H1 (cell line): ENCODE measurements around the gene CAST. TPM values are rescaled to one million over a fixed set of nuclear protein-coding genes. Genes with fewer than 3 reads are reported as not detected.
A peak's percentile ranks its signal among the peaks of the same experiment; 100 is the strongest.

Experiments
- CTCF ChIA-PET: fragments of 300-600 bp; sonication (Branson Sonifier 250); formaldehyde crosslinking; loops from one replicate; lab custom pipeline; 2021; ENCODE audit not compliant: partially characterized antibody; lab: Charles Lee
- POLR2A ChIA-PET: fragments of 300-600 bp; sonication (Branson Sonifier 250); formaldehyde crosslinking; loops from one replicate; lab custom pipeline; 2021; ENCODE audit warnings: inconsistent platforms; ENCODE audit not compliant: partially characterized antibody; lab: Charles Lee
- DNase-seq, 2 experiments: peaks; one replicate each; pipeline versions ENCODE4 v3.0.0 to v3.0.0-alpha.2; 2010 to 2022; ENCODE audit warnings: low spot score in 2 of 2, low read depth in 1 of 2, mixed read lengths in 1 of 2
- FAIRE-seq: peaks from 2 replicates; lab custom pipeline; 2011; peaks lifted over from hg19 to GRCh38; lab: Jason Lieb, UNC
- H2AFZ ChIP-seq: 2 replicates; pipeline ENCODE4 v1.8.1; 2012; ENCODE audit warnings: low read length, inconsistent platforms
- H2AK5ac ChIP-seq: 2 replicates; pipeline ENCODE4 v1.6.1; 2013; ENCODE audit warnings: low read depth, low read length
- H2BK120ac ChIP-seq: replicated peaks from 2 replicates; pipeline ENCODE3; 2013; ENCODE audit warnings: low read depth, low read length, inconsistent platforms
- H2BK12ac ChIP-seq: 2 replicates; pipeline ENCODE4 v1.6.1; 2013; ENCODE audit warnings: low read depth, low read length
- H2BK15ac ChIP-seq: 2 replicates; pipeline ENCODE4 v1.6.1; 2013; ENCODE audit warnings: low read length
- H2BK20ac ChIP-seq: 2 replicates; pipeline ENCODE4 v1.6.1; 2013; ENCODE audit warnings: low read length
- H2BK5ac ChIP-seq: 2 replicates; pipeline ENCODE4 v1.6.1; 2013; ENCODE audit warnings: low read depth, low read length
- H3K14ac ChIP-seq: 2 replicates; pipeline ENCODE4 v1.6.1; 2013; ENCODE audit warnings: inconsistent platforms; ENCODE audit not compliant: insufficient read length
- H3K18ac ChIP-seq: 2 replicates; pipeline ENCODE4 v1.6.1; 2013; ENCODE audit warnings: low read length; ENCODE audit errors: extremely low read depth
- H3K23ac ChIP-seq: 2 replicates; pipeline ENCODE4 v1.6.1; 2013; ENCODE audit warnings: inconsistent platforms; ENCODE audit not compliant: insufficient read length
- H3K23me2 ChIP-seq: 2 replicates; pipeline ENCODE4 v1.6.1; 2013; ENCODE audit warnings: low read depth, low read length
- H3K27ac ChIP-seq: 2 replicates; pipeline ENCODE4 v1.6.1; 2011; ENCODE audit warnings: low read depth, low read length, inconsistent platforms
- H3K27me3 ChIP-seq, 4 experiments: replicated peaks in 1 of 4; 1 replicate in 1 of 4; 2 replicates in 3 of 4; pipeline versions ENCODE4 v1.6.1 to v1.8.1; 2011 to 2013; ENCODE audit warnings: low read length in 3 of 4, mild to moderate bottlenecking in 3 of 4, inconsistent platforms in 2 of 4, mixed read lengths in 2 of 4, moderate library complexity in 1 of 4; ENCODE audit not compliant: control insufficient read depth in 3 of 4, insufficient read depth in 3 of 4; ENCODE audit errors: extremely low read depth in 1 of 4
- H3K36me3 ChIP-seq, 4 experiments: 2 replicates each; pipeline versions ENCODE4 v1.6.1 to v1.8.1; 2011 to 2013; ENCODE audit warnings: mild to moderate bottlenecking in 4 of 4, low read length in 3 of 4, moderate library complexity in 2 of 4, control low read depth in 1 of 4, inconsistent platforms in 1 of 4; ENCODE audit not compliant: insufficient read depth in 4 of 4, control insufficient read depth in 2 of 4
- H3K4ac ChIP-seq: replicated peaks from 2 replicates; pipeline ENCODE3; 2013; ENCODE audit warnings: low read length, low read depth, mixed read lengths, inconsistent platforms; ENCODE audit not compliant: insufficient read length
- H3K4me1 ChIP-seq, 4 experiments: replicated peaks in 1 of 4; 1 replicate in 1 of 4; 2 replicates in 3 of 4; pipeline versions ENCODE4 v1.6.1 to v1.8.1; 2011 to 2013; ENCODE audit warnings: low read length in 3 of 4, inconsistent platforms in 2 of 4, mixed read lengths in 1 of 4; ENCODE audit not compliant: insufficient read depth in 4 of 4, control insufficient read depth in 3 of 4
- H3K4me2 ChIP-seq, 2 experiments: 2 replicates each; pipeline versions ENCODE4 v1.6.1 to v1.8.1; 2011 to 2013; ENCODE audit warnings: low read depth in 2 of 2, low read length in 2 of 2, control low read depth in 1 of 2, inconsistent platforms in 1 of 2, mild to moderate bottlenecking in 1 of 2; ENCODE audit not compliant: insufficient read depth in 1 of 2
- H3K4me3 ChIP-seq, 4 experiments: fragments of 200-600, 300-600 bp in 1 of 4; sonication (generic), shearing (Covaris generic), sonication (Bioruptor Twin) in 1 of 4; 2 replicates each; pipeline versions ENCODE4 v1.5.1 to v1.8.1; 2011 to 2016; ENCODE audit warnings: low read length in 4 of 4, low read depth in 3 of 4, control low read depth in 2 of 4, inconsistent platforms in 2 of 4, mild to moderate bottlenecking in 2 of 4, mixed read lengths in 1 of 4, moderate library complexity in 1 of 4; ENCODE audit not compliant: insufficient read depth in 2 of 4; ENCODE audit errors: extremely low read depth in 1 of 4
- H3K56ac ChIP-seq: replicated peaks from 2 replicates; pipeline ENCODE3; 2013; ENCODE audit warnings: low read depth, mild to moderate bottlenecking, mixed read lengths, low read length, inconsistent platforms; ENCODE audit not compliant: insufficient read length
- H3K79me1 ChIP-seq: 2 replicates; pipeline ENCODE4 v1.6.1; 2013; ENCODE audit warnings: low read depth, low read length, control low read depth
- H3K79me2 ChIP-seq, 2 experiments: 2 replicates each; pipeline versions ENCODE4 v1.6.1 to v1.8.1; 2012 to 2013; ENCODE audit warnings: low read length in 2 of 2, mild to moderate bottlenecking in 2 of 2, inconsistent platforms in 1 of 2; ENCODE audit not compliant: insufficient read depth in 2 of 2, control insufficient read depth in 1 of 2
- H3K9ac ChIP-seq, 4 experiments: replicated peaks in 1 of 4; 1 replicate in 1 of 4; 2 replicates in 3 of 4; pipeline versions ENCODE4 v1.6.1 to v1.8.1; 2011 to 2013; ENCODE audit warnings: low read depth in 3 of 4, low read length in 3 of 4, control low read depth in 2 of 4, mild to moderate bottlenecking in 2 of 4, moderate library complexity in 2 of 4, inconsistent platforms in 1 of 4; ENCODE audit errors: extremely low read depth in 1 of 4
- H3K9me3 ChIP-seq, 2 experiments: 2 replicates each; pipeline versions ENCODE4 v1.6.1 to v1.8.1; 2012 to 2013; ENCODE audit warnings: mild to moderate bottlenecking in 2 of 2, moderate library complexity in 2 of 2, control low read depth in 1 of 2, inconsistent platforms in 1 of 2, low read depth in 1 of 2, low read length in 1 of 2, mixed read lengths in 1 of 2; ENCODE audit not compliant: insufficient read depth in 2 of 2
- H4K20me1 ChIP-seq, 2 experiments: replicated peaks in 1 of 2; 2 replicates each; pipeline versions ENCODE3 to v1.8.1; 2011 to 2013; ENCODE audit warnings: inconsistent platforms in 2 of 2, low read length in 2 of 2, mild to moderate bottlenecking in 1 of 2; ENCODE audit not compliant: insufficient read depth in 2 of 2, control insufficient read depth in 1 of 2
- H4K5ac ChIP-seq: 2 replicates; pipeline ENCODE4 v1.6.1; 2013; ENCODE audit warnings: low read length, low read depth, mixed read lengths, inconsistent platforms; ENCODE audit not compliant: insufficient read length
- H4K8ac ChIP-seq: 2 replicates; pipeline ENCODE4 v1.8.0; 2013; ENCODE audit warnings: mild to moderate bottlenecking, moderate library complexity, low read length, inconsistent platforms; ENCODE audit not compliant: insufficient read depth; ENCODE audit errors: extremely low read depth
- H4K91ac ChIP-seq: replicated peaks from 2 replicates; pipeline ENCODE3; 2013; ENCODE audit warnings: low read length, mixed read lengths, inconsistent platforms; ENCODE audit not compliant: insufficient read length
- BRCA1 ChIP-seq: IDR thresholded peaks from 2 replicates; pipeline ENCODE4 v1.6.1; 2012; ENCODE audit warnings: low read depth, low read length, improper control_type of control experiment
- HDAC6 ChIP-seq: IDR thresholded peaks from one replicate; pipeline ENCODE4 v1.7.1; 2012; ENCODE audit warnings: low read depth, mild to moderate bottlenecking, inconsistent platforms, low read length, moderate library complexity
- NANOG ChIP-seq: IDR thresholded peaks from 2 replicates; pipeline ENCODE4 v1.6.1; 2011; ENCODE audit warnings: low read length, low read depth, mild to moderate bottlenecking, inconsistent platforms; ENCODE audit not compliant: insufficient read depth, poor library complexity, severe bottlenecking
- NRF1 ChIP-seq: IDR thresholded peaks from 2 replicates; pipeline ENCODE4 v1.6.1; 2011; ENCODE audit warnings: mild to moderate bottlenecking, low read depth, low read length, improper control_type of control experiment
- RXRA ChIP-seq: IDR thresholded peaks from 2 replicates; pipeline ENCODE4 v1.6.1; 2011; ENCODE audit warnings: low read depth, mild to moderate bottlenecking, low read length, moderate library complexity; ENCODE audit not compliant: insufficient read depth
- SP1 ChIP-seq: IDR thresholded peaks from 2 replicates; pipeline ENCODE4 v1.6.1; 2011; ENCODE audit warnings: low read depth, low read length
- SP2 ChIP-seq: IDR thresholded peaks from 2 replicates; pipeline ENCODE4 v1.6.1; 2012; ENCODE audit warnings: mild to moderate bottlenecking, low read length, inconsistent platforms
- SP4 ChIP-seq: IDR thresholded peaks from 2 replicates; pipeline ENCODE4 v1.6.1; 2012; ENCODE audit warnings: low read length, inconsistent platforms
- SRF ChIP-seq: IDR thresholded peaks from 2 replicates; pipeline ENCODE4 v1.6.1; 2011; ENCODE audit warnings: mild to moderate bottlenecking, low read depth, low read length, moderate library complexity
- USF2 ChIP-seq: IDR thresholded peaks from 2 replicates; pipeline ENCODE4 v1.6.1; 2011; ENCODE audit warnings: low read length, improper control_type of control experiment
- ZNF274 ChIP-seq: IDR thresholded peaks from 2 replicates; pipeline ENCODE4 v1.7.0; 2012; ENCODE audit warnings: low read length, borderline replicate concordance; ENCODE audit errors: extremely low read depth
- WGBS, 2 experiments: shearing (Covaris generic) in 1 of 2; methylation state at CpG; one replicate each; pipeline versions ENCODE4 v1.1.6 to v1.1.7; 2013 to 2015; ENCODE audit warnings: low lambda C conversion rate in 2 of 2, mixed read lengths in 2 of 2, inconsistent platforms in 1 of 2, low coverage in 1 of 2, missing lambda C conversion rate in 1 of 2; ENCODE audit not compliant: insufficient replicate concordance in 2 of 2, insufficient coverage in 1 of 2, insufficient read length in 1 of 2; ENCODE audit errors: extremely low coverage in 1 of 2, missing lambda C conversion rate in 1 of 2; 5-methylcytosine and 5-hydroxymethylcytosine counted together
- polyA plus RNA-seq, 7 experiments: library from polyadenylated mRNA; depleted of rRNA in 3 of 7; stranded (reverse) in 5 of 7; unstranded in 2 of 7; fragments of >200 nt in 5 of 7; fragments of 200-250 nt in 2 of 7; gene quantifications; 1 replicate in 5 of 7; 2 replicates in 1 of 7; 4 replicates in 1 of 7; pipeline versions ENCODE4 v1.2.1 to v1.2.3, GENCODE V29; 2011 to 2013; ENCODE audit warnings: missing spikeins in 2 of 7, mixed read lengths in 2 of 7
- total RNA-seq: library from RNA; stranded (reverse); fragmentation: NEBNext Ultra II Directional; extraction: Animal tissue kit (Norgen Biotek cat#: 25700); gene quantifications from 2 replicates; pipeline ENCODE4 v1.2.1, GENCODE V29; 2021

Gene CAST
- total and polyA plus RNA-seq, 2 of the 8 experiments (the other 6 are each of a cell fraction or from before 2014, with no cell fraction given) = 9.0 to 48.2 TPM

- Histone ChIP-seq H3K36me3 (no peaks in the 10 kb centered on the region), H3K56ac (no peak overlapping the region), H3K23ac (no peak overlapping the region), H2BK5ac (no peak overlapping the region), H2AFZ (peak overlapping the region; percentile 82; the same call in 1 of the 2 replicates), H4K20me1 (no peaks in the 10 kb centered on the region), H2BK120ac (no peak overlapping the region), H3K4me1 (peaks cover 0 to 5% (median 2%) of the 10 kb centered on the region in 4 experiments; a peak in 3 of 7 replicates), H3K79me2 (no peaks in the 10 kb centered on the region), H3K4ac (no peak overlapping the region), H2BK12ac (no peak overlapping the region), H3K18ac (no peak overlapping the region), H2AK5ac (no peak overlapping the region), H3K4me3 (peak overlapping the region in 2 of 4 experiments; percentile 72 to 94; a peak in 3 of 8 replicates), H4K91ac (no peak overlapping the region), H3K79me1 (no peaks in the 10 kb centered on the region), H4K8ac (no peak overlapping the region), H3K9me3 (no peaks in the 10 kb centered on the region), H2BK15ac (no peak overlapping the region), H2BK20ac (no peak overlapping the region), H3K14ac (no peak overlapping the region), H4K5ac (no peak overlapping the region), H3K4me2 (peak overlapping the region; percentile 64 to 78; a peak in 2 of 4 replicates), H3K23me2 (peaks cover 3% of the 10 kb centered on the region), H3K9ac (no peak overlapping the region), H3K27me3 (no peaks in the 10 kb centered on the region; a peak in 2 of 7 replicates), H3K27ac (no peak overlapping the region)
- FAIRE-seq = no peak
- CTCF ChIA-PET = interaction anchor here (0.7 to 1.6 kb wide), 6 partner anchors 12 to 353 kb away, joined by 3 to 4 read pairs (median 4); no protein-coding TSS in a partner anchor
- DNase-seq = no peak
- 86% methylated on average over 8 of the region's 8 CpGs; no CpG with 5 or more reads in 1 of the 2 experiments for WGBS, 2 experiments
- POLR2A ChIA-PET = interaction anchor here (0.7 to 2.5 kb wide), 4 partner anchors 10 to 325 kb away, joined by 3 to 6 read pairs (median 4); no protein-coding TSS in a partner anchor
- TF ChIP-seq SP4 (no peak), SP1 (no peak), HDAC6 (no peak), BRCA1 (no peak), USF2 (no peak), ZNF274 (no peak), NRF1 (no peak), RXRA (no peak), SRF (no peak), SP2 (no peak), NANOG (no peak)
These were observed 146.8 kb downstream of the CAST start for GRCh38 chr5:96808868-96809558.
